Ishikawa (cell line): ENCODE measurements around the gene MB.

Source experiments
- CEBPB ChIP-seq: IDR thresholded peaks from 2 replicates; pipeline ENCODE4 v1.6.1; 2012
- CREB1 ChIP-seq: IDR thresholded peaks from 2 replicates; pipeline ENCODE4 v1.6.1; 2012; ENCODE audit warnings: low read depth
- EGR1 ChIP-seq: IDR thresholded peaks from 2 replicates; pipeline ENCODE4 v1.6.1; 2012
- EP300 ChIP-seq: IDR thresholded peaks from 2 replicates; pipeline ENCODE4 v1.6.1; 2012; ENCODE audit warnings: borderline replicate concordance
- FOXM1 ChIP-seq: IDR thresholded peaks from 2 replicates; pipeline ENCODE4 v1.6.1; 2012; ENCODE audit warnings: low read depth, borderline replicate concordance
- NFIC ChIP-seq: IDR thresholded peaks from 2 replicates; pipeline ENCODE4 v1.6.1; 2012
- RAD21 ChIP-seq: IDR thresholded peaks from 2 replicates; pipeline ENCODE4 v1.6.1; 2012; ENCODE audit warnings: low read depth
- TAF1 ChIP-seq: IDR thresholded peaks from 2 replicates; pipeline ENCODE4 v1.6.1; 2012; ENCODE audit warnings: low read depth, mild to moderate bottlenecking
- TCF12 ChIP-seq: IDR thresholded peaks from 2 replicates; pipeline ENCODE4 v1.6.1; 2012; ENCODE audit warnings: low read depth
- TEAD4 ChIP-seq: IDR thresholded peaks from 2 replicates; pipeline ENCODE4 v1.6.1; 2012
- YY1 ChIP-seq: IDR thresholded peaks from 2 replicates; pipeline ENCODE4 v1.6.1; 2012; ENCODE audit warnings: low read depth
- TF ChIP-seq, protein P1 (sequence below): IDR thresholded peaks from 2 replicates; pipeline ENCODE4 v1.6.1; 2012
- TF ChIP-seq, protein P2 (sequence below): IDR thresholded peaks from 2 replicates; pipeline ENCODE4 v1.6.1; 2012; ENCODE audit warnings: low read depth, mild to moderate bottlenecking
- TF ChIP-seq, protein P3 (sequence below): IDR thresholded peaks from 2 replicates; pipeline ENCODE4 v1.6.1; 2012

The MB gene

DNA sequence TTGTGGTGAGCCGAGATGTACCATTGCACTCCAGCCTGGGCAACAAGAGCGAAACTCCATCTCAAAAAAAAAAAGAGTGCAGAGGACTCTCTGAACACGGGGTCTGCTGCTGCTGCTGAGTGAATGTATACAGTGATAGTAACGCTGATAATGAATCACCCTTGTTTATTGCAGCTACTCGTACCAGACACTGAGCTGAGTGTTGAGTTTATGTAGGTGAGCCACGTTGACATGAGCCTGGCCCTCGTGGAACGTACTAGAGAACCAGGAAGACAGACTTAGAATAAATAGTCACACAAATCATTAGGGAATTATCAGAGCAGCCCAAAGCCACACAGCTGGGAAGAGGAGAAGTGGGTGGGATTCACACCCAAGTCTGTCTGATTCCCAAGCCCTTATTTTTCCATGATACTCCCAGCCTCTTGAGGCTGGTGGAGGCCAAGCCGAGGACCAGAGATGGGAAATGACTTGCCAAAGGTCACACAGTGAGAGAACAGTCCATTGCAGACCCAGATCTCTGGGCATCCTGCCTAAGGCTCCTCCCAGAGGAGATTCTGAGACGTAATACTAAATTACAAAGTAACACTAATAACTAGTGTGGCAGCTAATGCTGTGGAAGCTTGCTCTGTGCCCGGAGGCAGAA lies 34.8 kb downstream of the MB start:
- TF ChIP-seq, protein P1, sequence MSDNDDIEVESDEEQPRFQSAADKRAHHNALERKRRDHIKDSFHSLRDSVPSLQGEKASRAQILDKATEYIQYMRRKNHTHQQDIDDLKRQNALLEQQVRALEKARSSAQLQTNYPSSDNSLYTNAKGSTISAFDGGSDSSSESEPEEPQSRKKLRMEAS: no peak
- TF ChIP-seq, protein P2, sequence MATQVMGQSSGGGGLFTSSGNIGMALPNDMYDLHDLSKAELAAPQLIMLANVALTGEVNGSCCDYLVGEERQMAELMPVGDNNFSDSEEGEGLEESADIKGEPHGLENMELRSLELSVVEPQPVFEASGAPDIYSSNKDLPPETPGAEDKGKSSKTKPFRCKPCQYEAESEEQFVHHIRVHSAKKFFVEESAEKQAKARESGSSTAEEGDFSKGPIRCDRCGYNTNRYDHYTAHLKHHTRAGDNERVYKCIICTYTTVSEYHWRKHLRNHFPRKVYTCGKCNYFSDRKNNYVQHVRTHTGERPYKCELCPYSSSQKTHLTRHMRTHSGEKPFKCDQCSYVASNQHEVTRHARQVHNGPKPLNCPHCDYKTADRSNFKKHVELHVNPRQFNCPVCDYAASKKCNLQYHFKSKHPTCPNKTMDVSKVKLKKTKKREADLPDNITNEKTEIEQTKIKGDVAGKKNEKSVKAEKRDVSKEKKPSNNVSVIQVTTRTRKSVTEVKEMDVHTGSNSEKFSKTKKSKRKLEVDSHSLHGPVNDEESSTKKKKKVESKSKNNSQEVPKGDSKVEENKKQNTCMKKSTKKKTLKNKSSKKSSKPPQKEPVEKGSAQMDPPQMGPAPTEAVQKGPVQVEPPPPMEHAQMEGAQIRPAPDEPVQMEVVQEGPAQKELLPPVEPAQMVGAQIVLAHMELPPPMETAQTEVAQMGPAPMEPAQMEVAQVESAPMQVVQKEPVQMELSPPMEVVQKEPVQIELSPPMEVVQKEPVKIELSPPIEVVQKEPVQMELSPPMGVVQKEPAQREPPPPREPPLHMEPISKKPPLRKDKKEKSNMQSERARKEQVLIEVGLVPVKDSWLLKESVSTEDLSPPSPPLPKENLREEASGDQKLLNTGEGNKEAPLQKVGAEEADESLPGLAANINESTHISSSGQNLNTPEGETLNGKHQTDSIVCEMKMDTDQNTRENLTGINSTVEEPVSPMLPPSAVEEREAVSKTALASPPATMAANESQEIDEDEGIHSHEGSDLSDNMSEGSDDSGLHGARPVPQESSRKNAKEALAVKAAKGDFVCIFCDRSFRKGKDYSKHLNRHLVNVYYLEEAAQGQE: no peak
- no peak for TF ChIP-seq EP300
- no peak for TF ChIP-seq YY1
- TF ChIP-seq FOXM1: no peak
- TF ChIP-seq RAD21: no peak

DNA sequence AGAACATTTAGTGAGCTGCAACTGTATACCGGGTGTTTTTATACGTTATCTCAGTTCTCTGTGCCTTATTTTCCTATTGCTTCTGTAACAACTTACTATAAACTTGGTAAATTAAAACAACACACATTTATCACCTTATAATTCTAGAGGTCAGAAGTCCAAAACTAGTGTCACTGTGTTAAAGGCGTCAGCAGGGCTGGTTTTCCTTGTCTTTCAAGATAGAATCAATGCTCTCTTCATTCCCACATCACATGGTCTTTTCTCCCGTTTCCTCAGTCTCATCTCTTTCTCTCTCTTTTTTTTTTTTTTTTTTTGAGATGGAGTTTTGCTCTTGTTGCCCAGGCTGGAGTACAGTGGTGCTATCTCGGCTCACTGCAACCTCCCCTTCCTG lies 36.1 kb downstream of the MB start:
- TF ChIP-seq TEAD4 (no peak), RAD21 (no peak), TAF1 (no peak), EP300 (no peak), CEBPB (no peak), TCF12 (no peak), EGR1 (no peak), YY1 (no peak)
- TF ChIP-seq, protein P3, sequence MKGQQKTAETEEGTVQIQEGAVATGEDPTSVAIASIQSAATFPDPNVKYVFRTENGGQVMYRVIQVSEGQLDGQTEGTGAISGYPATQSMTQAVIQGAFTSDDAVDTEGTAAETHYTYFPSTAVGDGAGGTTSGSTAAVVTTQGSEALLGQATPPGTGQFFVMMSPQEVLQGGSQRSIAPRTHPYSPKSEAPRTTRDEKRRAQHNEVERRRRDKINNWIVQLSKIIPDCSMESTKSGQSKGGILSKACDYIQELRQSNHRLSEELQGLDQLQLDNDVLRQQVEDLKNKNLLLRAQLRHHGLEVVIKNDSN: no peak
- TF ChIP-seq, protein P2: no peak
- TF ChIP-seq, protein P1: no peak

DNA sequence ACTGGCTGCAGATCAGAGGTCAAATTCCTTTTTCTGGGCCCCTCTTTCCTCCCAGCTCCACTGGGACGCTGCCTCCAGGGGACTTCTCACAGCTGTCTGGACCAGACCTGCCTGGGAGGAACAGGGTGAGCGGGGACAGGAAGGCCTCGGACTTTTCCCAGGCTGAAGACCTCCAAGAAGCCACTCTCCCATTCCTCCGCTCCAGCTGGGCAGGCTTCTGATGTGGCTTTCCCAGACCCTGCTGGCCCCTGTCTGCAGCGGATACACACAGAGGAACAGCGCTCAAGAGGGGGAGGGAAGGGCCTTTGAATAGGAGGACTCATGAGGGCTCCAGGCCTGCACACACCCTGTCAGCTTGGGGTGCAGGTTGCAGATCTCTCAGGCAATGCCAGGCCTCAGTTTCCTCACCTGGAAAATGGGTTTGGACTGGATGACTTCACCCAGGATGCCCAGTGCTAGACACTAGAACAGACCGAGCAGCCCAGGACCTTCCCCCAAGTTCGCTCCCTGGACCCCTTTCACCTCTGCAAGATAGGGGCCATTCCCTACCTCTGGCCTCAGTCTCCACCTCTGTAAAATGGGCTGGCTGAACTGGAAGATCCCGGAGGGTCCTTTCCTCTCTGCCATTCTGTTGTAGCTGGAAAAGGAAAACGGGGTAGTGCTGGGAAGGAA lies 36.6 kb downstream of the MB start:
- TF ChIP-seq YY1: no peak
- TF ChIP-seq EP300: no peak
- no peak for TF ChIP-seq CEBPB
- TF ChIP-seq NFIC: no peak
- no peak for TF ChIP-seq FOXM1

DNA sequence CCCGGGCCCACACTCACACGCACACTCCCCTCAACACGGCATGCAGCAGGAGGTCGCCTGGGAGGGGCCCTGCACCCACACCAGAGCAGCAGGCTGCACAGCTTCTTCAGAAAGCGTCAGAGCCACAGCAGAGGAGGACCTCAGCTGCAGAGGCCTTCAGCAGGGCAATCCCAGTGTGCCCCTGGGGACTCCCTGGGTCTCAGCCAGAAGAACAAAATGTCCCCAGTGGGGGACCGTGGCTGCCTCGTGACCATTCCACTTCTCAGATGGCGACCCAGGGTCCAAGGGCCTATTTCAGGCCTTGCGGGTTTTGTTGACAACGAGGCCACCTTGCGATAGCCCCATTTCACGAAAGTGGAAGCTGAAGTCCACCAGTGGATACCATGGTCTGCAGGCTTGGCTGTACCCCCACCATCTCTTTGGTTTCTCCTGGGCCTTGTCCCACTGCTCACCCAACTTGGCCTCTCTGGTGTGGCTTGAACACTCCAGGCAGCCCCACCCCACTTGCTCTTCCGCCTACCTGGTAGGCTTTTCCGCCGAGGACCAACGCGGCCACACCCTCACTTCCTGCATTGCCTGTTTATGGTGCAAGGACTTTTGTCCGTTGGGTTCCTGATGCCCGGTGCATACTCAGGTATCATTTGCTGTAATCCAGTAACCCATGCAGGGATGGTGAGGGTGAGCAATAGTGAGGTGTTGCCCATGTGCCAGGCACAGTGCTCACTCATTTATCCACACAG lies 38.1 kb downstream of the MB start:
- TF ChIP-seq YY1 (no peak), RAD21 (no peak), CREB1 (no peak), EGR1 (no peak), TEAD4 (no peak), CEBPB (no peak), EP300 (no peak)
- TF ChIP-seq, protein P2: no peak
- TF ChIP-seq, protein P1: no peak
